Suprapubic skin (tissue), 4 donors: Measurements from ENCODE around the gene PXDC1.

Source experiments
- EP300 ChIP-seq: sonication (generic); formaldehyde crosslinking; IDR thresholded peaks from one replicate; pipeline ENCODE4 v1.6.1; 2017; ENCODE audit warnings: antibody characterized with exemption
- POLR2A ChIP-seq, 2 donors: fragments of 450-650 bp; IDR thresholded peaks; one replicate each; pipeline ENCODE4 v1.6.1; 2017; ENCODE audit warnings: antibody characterized with exemption in 2 of 2, mild to moderate bottlenecking in 2 of 2, moderate library complexity in 2 of 2
- POLR2AphosphoS5 ChIP-seq, 3 donors: sonication (generic); formaldehyde crosslinking; IDR thresholded peaks; one replicate each; pipeline ENCODE4 v1.6.1; 2017; ENCODE audit warnings: antibody characterized with exemption in 3 of 3
- TF ChIP-seq, protein P1 (sequence below), 2 donors: fragments of 200-600 bp in 1 of 2; fragments of 450-650 bp in 1 of 2; sonication (generic) in 1 of 2; IDR thresholded peaks; one replicate each; pipeline ENCODE4 v1.5.1; 2016 to 2019; ENCODE audit warnings: antibody characterized with exemption in 2 of 2, mild to moderate bottlenecking in 1 of 2, moderate library complexity in 1 of 2

- TF ChIP-seq, protein P1, sequence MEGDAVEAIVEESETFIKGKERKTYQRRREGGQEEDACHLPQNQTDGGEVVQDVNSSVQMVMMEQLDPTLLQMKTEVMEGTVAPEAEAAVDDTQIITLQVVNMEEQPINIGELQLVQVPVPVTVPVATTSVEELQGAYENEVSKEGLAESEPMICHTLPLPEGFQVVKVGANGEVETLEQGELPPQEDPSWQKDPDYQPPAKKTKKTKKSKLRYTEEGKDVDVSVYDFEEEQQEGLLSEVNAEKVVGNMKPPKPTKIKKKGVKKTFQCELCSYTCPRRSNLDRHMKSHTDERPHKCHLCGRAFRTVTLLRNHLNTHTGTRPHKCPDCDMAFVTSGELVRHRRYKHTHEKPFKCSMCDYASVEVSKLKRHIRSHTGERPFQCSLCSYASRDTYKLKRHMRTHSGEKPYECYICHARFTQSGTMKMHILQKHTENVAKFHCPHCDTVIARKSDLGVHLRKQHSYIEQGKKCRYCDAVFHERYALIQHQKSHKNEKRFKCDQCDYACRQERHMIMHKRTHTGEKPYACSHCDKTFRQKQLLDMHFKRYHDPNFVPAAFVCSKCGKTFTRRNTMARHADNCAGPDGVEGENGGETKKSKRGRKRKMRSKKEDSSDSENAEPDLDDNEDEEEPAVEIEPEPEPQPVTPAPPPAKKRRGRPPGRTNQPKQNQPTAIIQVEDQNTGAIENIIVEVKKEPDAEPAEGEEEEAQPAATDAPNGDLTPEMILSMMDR (IDR thresholded peaks at IDR 0.05), result no peak
- no peak for TF ChIP-seq POLR2A (IDR thresholded peaks at IDR 0.05)
- TF ChIP-seq POLR2AphosphoS5 (IDR thresholded peaks at IDR 0.05), result no peak
- no peak for TF ChIP-seq EP300
Observed at GRCh38 chr6:3738381-3739131, 13.0 kb downstream of the PXDC1 start.
